HFFc6 (cell line): ENCODE measurements around the gene DCDC2B. TPM values are rescaled to one million over a fixed set of nuclear protein-coding genes. Genes with fewer than 3 reads are reported as not detected.
"Not testable (repeated sequence)": the region's sequence is repeated elsewhere in the genome, so short reads cannot be mapped to it uniquely, and the experiment has no call there.

ENCODE experiments used
- DNase-seq: peaks from one replicate; pipeline ENCODE4 v3.0.0-alpha.2; 2018
- H3K27ac Mint-ChIP-seq: 2 replicates; pipeline ENCODE4 v1.8.0; 2020; ENCODE audit warnings: mild to moderate bottlenecking, mixed read lengths
- H3K27me3 Mint-ChIP-seq: 2 replicates; pipeline ENCODE4 v1.8.0; 2021; ENCODE audit warnings: mild to moderate bottlenecking, moderate library complexity, mixed read lengths; ENCODE audit not compliant: insufficient read depth
- H3K36me3 Mint-ChIP-seq: 2 replicates; pipeline ENCODE4 v1.8.0; 2021; ENCODE audit warnings: low read depth, mixed read lengths
- H3K4me1 Mint-ChIP-seq: 2 replicates; pipeline ENCODE4 v1.8.0; 2020; ENCODE audit warnings: low read depth, mixed read lengths
- H3K4me3 Mint-ChIP-seq: 2 replicates; pipeline ENCODE4 v1.8.0; 2020; ENCODE audit warnings: mild to moderate bottlenecking, moderate library complexity, mixed read lengths
- H3K9me3 Mint-ChIP-seq: 2 replicates; pipeline ENCODE4 v1.8.0; 2020; ENCODE audit warnings: mild to moderate bottlenecking, mixed read lengths
- long read RNA-seq: library from polyadenylated mRNA; unstranded; transcript quantifications from one replicate; pipeline ENCODE4 v2.0.0, GENCODE V29; 2019
- total RNA-seq, 6 experiments: library from RNA; stranded (reverse); fragmentation: NEBNext Ultra II Directional; extraction: Animal tissue kit (Norgen Biotek cat#: 25700); gene quantifications; 2 replicates in 1 of 6; 3 replicates in 5 of 6; pipeline ENCODE4 v1.2.3, GENCODE V29; 2021
- TF ChIP-seq, protein P1 (sequence below): fragments of 200-600 bp; sonication (generic); IDR thresholded peaks from 2 replicates; pipeline ENCODE4 v1.5.0; 2021; ENCODE audit warnings: antibody characterized with exemption, mild to moderate bottlenecking

Gene DCDC2B
- total RNA-seq: not detected
- long read RNA-seq: 0 reads

DNA sequence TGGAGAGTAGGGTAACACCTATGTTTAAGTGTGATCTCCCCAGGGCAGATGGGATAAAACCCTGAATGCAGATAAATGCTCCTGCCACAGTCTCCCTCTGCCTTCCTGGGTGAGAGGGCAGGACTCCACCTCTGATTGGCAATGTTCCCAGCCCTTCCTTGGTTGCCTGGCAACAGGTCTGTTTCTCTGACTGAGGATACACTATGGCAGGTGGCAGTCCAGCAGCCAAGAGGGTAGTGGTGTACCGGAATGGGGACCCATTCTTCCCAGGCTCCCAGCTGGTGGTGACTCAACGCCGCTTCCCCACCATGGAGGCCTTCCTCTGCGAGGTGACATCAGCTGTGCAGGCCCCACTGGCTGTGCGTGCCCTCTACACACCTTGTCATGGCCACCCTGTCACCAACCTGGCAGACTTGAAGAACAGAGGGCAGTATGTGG is at the start of gene DCDC2B:
DCDC2B (plus strand) TSS at position 199 of the 438 bp plus-strand sequence; CDS start at position 204, 5 bp downstream.
- peak within 1 kb of the TSS; percentile 59 for H3K27ac Mint-ChIP-seq
- peaks cover 1% of the 10 kb centered on the region for H3K27me3 Mint-ChIP-seq
- peaks cover 16% of the 10 kb centered on the region for H3K4me1 Mint-ChIP-seq
- TF ChIP-seq, protein P1, sequence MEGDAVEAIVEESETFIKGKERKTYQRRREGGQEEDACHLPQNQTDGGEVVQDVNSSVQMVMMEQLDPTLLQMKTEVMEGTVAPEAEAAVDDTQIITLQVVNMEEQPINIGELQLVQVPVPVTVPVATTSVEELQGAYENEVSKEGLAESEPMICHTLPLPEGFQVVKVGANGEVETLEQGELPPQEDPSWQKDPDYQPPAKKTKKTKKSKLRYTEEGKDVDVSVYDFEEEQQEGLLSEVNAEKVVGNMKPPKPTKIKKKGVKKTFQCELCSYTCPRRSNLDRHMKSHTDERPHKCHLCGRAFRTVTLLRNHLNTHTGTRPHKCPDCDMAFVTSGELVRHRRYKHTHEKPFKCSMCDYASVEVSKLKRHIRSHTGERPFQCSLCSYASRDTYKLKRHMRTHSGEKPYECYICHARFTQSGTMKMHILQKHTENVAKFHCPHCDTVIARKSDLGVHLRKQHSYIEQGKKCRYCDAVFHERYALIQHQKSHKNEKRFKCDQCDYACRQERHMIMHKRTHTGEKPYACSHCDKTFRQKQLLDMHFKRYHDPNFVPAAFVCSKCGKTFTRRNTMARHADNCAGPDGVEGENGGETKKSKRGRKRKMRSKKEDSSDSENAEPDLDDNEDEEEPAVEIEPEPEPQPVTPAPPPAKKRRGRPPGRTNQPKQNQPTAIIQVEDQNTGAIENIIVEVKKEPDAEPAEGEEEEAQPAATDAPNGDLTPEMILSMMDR: no peak
- H3K4me3 Mint-ChIP-seq: no peak within 1 kb of the TSS; the same call in 1 of the 2 replicates
- H3K36me3 Mint-ChIP-seq: peaks cover 7% of the 10 kb centered on the region; the same call in 1 of the 2 replicates
- H3K9me3 Mint-ChIP-seq: no peaks in the 10 kb centered on the region
- peak; percentile 39 for DNase-seq

DNA sequence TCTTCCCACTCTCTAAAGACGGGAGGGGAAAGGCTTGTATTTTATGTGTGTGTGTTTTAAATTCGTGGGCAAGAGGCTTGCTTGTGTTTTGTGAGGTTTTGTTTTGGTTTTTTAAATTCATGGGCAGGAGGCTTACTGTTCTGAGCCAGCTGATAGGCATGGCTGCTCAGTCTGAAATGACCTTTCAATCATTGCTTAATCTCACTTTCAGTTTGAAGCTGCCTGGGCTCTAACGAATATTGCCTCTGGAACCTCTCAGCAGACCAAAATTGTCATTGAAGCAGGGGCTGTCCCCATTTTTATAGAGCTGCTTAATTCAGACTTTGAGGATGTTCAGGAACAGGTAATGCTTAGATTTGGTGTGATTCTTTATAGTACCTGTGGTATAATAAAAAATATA is 49.7 kb upstream of the DCDC2B start:
- Mint-ChIP-seq H3K27ac (no peak overlapping the region), H3K27me3 (peaks cover 2% of the 10 kb centered on the region; the same call in 1 of the 2 replicates), H3K36me3 (peaks cover 39% of the 10 kb centered on the region), H3K4me3 (no peak overlapping the region), H3K9me3 (no peaks in the 10 kb centered on the region), H3K4me1 (no peaks in the 10 kb centered on the region)
- no peak for DNase-seq
- TF ChIP-seq, protein P1: no peak

DNA sequence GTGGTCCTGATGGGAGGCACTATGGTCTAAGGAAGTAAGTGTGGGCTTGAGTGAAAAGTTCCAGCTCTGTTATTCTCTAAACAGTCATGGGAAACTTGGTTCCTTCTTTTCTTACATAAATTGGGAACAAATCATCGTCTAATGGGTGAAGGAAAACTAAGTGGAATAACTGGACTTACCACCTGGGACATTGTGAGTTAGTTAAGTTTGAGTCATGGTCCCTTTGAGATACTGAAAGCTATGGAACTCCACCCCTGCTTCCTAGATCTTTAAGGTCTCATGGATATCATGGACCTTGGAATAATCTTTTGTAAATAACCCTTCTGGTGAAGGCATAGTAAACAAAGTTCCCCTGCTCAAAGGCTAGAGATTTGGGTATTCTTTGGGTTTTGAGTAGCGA is 45.5 kb upstream of the DCDC2B start:
- no peak for DNase-seq
- Mint-ChIP-seq H3K27ac (no peak overlapping the region), H3K36me3 (peaks cover 22% of the 10 kb centered on the region), H3K4me3 (no peak overlapping the region), H3K9me3 (no peaks in the 10 kb centered on the region), H3K27me3 (no peaks in the 10 kb centered on the region), H3K4me1 (no peaks in the 10 kb centered on the region)
- TF ChIP-seq, protein P1: no peak

DNA sequence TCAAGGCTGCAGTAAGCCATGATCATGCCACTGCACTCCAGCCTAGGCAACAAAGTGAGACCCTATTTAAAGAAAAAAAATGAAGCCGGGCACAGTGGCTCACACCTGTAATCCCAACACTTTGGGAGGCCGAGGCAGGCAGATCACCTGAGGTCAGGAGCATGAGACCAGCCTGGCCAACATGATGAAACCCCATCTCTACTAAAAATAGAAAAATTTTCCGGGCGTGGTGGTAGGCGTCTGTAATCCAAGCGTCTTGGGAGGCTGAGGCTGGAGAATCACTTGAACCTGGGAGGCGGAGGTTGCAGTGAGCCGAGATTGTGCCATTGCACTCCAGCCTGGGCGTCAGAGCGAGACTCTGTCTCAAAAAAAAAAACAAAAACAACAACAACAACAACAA is 43.3 kb upstream of the DCDC2B start:
- not testable (repeated sequence) for H3K27ac Mint-ChIP-seq, DNase-seq, H3K9me3 Mint-ChIP-seq, H3K4me1 Mint-ChIP-seq, H3K27me3 Mint-ChIP-seq, H3K4me3 Mint-ChIP-seq
- H3K36me3 Mint-ChIP-seq: peaks cover 16% of the 10 kb centered on the region

DNA sequence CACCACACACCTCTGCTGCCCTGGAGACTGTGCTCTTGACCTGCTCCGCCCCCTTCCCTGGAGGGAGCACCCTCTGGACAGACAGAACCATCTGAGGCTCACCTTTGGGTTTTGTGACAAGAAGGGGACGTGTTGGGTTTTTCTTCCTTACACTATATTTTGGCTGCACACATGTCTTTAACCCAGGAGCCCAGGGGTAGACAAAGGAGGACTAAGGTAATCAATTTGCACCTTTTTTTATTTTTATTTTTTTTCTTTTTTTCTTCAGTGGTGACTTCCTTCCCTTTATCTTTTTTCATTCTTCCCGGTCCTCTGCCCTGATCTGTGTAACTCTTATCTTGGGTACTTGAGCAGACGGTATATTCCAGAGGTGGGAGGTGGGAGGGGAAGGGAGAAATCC is 37.9 kb upstream of the DCDC2B start:
- no peak overlapping the region for H3K27ac Mint-ChIP-seq
- no peaks in the 10 kb centered on the region; the same call in none of the 2 replicates for H3K27me3 Mint-ChIP-seq
- H3K4me1 Mint-ChIP-seq: peaks cover 13% of the 10 kb centered on the region
- no peaks in the 10 kb centered on the region for H3K9me3 Mint-ChIP-seq
- no peak for DNase-seq
- TF ChIP-seq, protein P1: no peak
- no peak overlapping the region for H3K4me3 Mint-ChIP-seq
- H3K36me3 Mint-ChIP-seq: peaks cover 39% of the 10 kb centered on the region

DNA sequence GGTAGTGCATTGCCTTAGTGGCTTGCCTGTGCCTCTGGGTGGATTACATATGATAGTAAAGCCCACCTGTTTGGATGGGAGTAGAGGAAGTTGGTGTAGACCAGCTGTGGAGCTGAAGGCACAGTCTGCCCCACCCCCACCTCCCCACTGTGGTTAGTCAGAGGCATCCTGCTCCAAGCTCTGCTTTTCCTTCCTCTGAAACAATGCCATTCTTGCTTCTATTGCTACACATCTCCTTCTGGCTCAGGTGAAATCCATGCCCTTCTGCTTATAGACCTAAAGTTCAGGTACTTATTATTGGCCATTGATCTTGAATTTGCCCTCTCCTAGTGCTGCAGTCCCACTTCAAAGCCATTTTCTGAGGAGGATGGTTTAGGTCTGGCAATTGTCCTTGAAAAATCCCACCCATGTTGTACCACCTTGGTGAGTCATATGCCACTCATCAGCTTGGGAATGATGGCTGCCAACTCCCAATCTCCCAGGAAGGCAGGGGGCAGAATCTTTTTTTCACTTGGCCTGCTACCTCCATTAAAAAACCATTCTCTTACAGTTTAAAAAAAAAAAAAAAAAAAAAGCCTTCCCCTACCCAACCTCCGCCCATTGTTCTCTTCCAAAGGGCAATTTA is 36.2 kb upstream of the DCDC2B start:
- Mint-ChIP-seq H3K4me3 (no peak overlapping the region), H3K36me3 (peaks cover 39% of the 10 kb centered on the region), H3K27me3 (no peaks in the 10 kb centered on the region; the same call in none of the 2 replicates), H3K9me3 (no peaks in the 10 kb centered on the region), H3K4me1 (peaks cover 13% of the 10 kb centered on the region), H3K27ac (no peak overlapping the region; the same call in 1 of the 2 replicates)
- no peak for DNase-seq
- TF ChIP-seq, protein P1: no peak
